Neuron (in vitro differentiated cells): ENCODE results near the gene ELP4.

ENCODE experiments used
- H2AFZ ChIP-seq: one replicate; pipeline ENCODE4 v1.6.1; 2013; ENCODE audit warnings: low read depth, mild to moderate bottlenecking, inconsistent platforms, low read length, moderate library complexity
- H3K27me3 ChIP-seq: one replicate; pipeline ENCODE4 v1.6.1; 2013; ENCODE audit warnings: low read length; ENCODE audit not compliant: insufficient read depth
- H3K36me3 ChIP-seq: one replicate; pipeline ENCODE4 v1.6.1; 2013; ENCODE audit warnings: low read length; ENCODE audit not compliant: insufficient read depth
- H3K4me1 ChIP-seq: one replicate; pipeline ENCODE4 v1.6.1; 2013; ENCODE audit warnings: low read length; ENCODE audit not compliant: insufficient read depth
- H3K4me3 ChIP-seq: 2 replicates; pipeline ENCODE4 v1.5.1; 2013; ENCODE audit warnings: mild to moderate bottlenecking, low read length, moderate library complexity
- H3K9me3 ChIP-seq: one replicate; pipeline ENCODE4 v1.6.1; 2013; ENCODE audit warnings: low read length

The ELP4 gene

DNA sequence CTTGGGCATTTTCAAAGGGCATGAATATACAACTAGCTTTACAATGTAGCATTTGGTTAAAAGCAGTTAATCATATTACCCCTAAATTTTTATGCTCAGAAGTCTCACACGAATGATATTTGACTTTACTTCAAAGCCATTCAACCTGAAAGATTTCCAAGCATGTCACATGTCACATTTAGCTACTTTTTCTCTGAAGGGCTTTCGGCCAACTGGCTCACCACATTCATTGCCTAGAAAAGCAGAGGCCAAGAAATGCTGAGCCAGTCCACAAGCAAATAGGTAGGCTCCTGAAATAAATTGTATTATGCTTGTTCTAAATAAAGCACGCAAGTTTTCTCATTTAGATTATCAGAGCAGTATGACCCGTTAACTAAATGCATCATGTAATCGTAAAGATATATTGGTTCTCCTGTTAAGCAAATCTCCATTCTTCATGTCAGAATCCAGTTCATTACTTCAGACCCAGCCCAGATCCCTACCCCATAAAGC is 271.0 kb downstream of the ELP4 start:
- H3K27me3 ChIP-seq: no peaks in the 10 kb centered on the region
- H3K9me3 ChIP-seq: peaks cover 3% of the 10 kb centered on the region
- H3K4me3 ChIP-seq: no peak overlapping the region
- no peak overlapping the region for H2AFZ ChIP-seq
- H3K4me1 ChIP-seq: no peaks in the 10 kb centered on the region
- no peaks in the 10 kb centered on the region for H3K36me3 ChIP-seq

DNA sequence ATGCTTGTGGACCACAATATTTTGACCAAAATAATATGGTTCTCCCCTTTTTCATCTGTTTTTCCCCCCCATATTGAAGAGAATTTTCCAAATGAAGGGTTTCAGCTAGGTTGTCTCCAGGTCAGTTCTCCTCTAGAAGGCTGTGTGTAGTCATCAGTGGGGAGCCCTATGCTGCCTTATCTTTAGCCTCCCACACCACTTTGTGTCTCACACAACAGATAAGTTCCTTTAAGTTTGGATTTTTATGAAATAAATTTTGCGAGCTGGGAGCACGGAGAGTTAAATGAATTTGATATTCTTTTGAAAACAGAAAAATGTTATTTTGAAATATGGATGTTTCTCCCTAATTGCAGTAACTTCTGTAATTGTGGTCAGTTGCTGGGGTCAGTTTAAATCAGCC is 272.7 kb downstream of the ELP4 start:
- H2AFZ ChIP-seq: no peak overlapping the region
- peaks cover 8% of the 10 kb centered on the region for H3K4me1 ChIP-seq
- no peaks in the 10 kb centered on the region for H3K36me3 ChIP-seq
- H3K27me3 ChIP-seq: no peaks in the 10 kb centered on the region
- H3K4me3 ChIP-seq: no peak overlapping the region
- peaks cover 1% of the 10 kb centered on the region for H3K9me3 ChIP-seq

DNA sequence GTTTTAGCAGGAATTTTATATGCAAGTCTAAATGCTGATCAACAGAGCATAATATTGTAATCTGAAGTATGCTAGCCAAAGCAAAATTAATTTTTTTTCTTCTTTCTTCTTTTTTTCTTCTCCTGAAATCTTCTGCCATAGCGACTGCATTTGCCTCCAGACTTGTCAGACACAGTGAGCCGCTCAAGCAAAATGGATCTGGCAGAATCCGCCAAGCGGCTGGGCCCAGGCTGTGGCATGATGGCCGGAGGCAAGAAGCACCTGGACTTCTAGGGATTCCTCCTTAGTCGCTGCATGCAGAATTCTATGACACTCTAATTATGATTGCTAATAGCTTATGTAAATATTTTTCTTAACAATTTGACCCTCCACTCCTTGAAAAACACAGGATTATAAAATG is 273.7 kb downstream of the ELP4 start:
- Histone ChIP-seq H2AFZ (no peak overlapping the region), H3K27me3 (no peaks in the 10 kb centered on the region), H3K4me3 (no peak overlapping the region), H3K36me3 (no peaks in the 10 kb centered on the region), H3K9me3 (no peaks in the 10 kb centered on the region), H3K4me1 (peaks cover 18% of the 10 kb centered on the region)

DNA sequence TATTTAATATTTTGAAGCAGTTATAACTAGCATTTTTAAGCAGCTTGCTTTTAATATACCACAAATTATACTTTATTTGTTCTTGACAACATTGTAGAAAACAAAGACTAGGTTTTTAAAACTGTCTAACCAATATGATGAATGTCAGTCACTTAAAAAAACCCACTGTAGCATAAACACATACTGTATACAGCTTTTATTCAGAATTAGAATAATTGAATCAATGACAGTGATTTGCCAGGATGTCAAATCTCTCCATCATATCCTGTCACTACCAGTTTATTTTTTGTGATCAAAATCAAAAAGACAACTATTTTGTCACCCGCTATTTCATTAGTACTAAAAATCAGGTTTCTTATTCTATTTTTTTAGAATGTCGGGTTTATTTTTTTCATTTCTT is 275.0 kb downstream of the ELP4 start:
- Histone ChIP-seq H3K4me1 (peaks cover 31% of the 10 kb centered on the region), H3K27me3 (no peaks in the 10 kb centered on the region), H3K9me3 (no peaks in the 10 kb centered on the region)

DNA sequence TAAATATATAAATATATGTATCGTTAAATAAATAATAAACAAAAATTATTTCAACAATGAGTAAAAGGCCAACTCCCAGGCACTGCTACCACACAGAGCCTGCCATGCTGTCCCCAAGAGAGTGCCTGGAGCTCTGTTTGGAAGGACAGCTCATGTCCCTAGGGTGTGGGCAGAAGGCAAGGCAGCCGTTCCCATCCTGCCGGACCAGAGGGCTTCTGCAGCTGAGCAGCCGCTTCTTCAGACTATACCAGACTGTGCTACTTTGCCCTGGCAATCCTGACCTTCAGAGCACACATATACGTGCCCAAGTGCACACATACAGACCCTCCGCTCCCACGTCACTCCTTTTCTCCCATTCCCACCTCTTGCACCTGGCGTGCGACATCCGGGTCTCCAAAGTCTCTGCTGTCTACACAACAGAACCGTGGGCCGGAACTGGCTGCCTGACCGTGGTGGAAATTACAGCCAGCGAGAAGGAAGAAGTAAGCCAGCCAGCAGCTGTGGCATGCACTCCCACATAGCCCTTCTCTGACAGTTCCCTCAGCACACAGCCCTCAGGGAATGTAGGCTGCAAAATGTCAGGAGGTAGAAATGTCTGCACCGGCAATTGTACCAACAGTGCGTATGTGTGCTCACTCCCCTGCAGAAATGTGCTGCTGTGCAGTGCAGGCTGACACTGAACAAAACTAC is 277.6 kb downstream of the ELP4 start:
- H3K9me3 ChIP-seq: no peaks in the 10 kb centered on the region
- H3K27me3 ChIP-seq: no peaks in the 10 kb centered on the region
- no peak overlapping the region for H3K4me3 ChIP-seq
- peaks cover 33% of the 10 kb centered on the region for H3K36me3 ChIP-seq
- no peak overlapping the region for H2AFZ ChIP-seq
- peaks cover 31% of the 10 kb centered on the region for H3K4me1 ChIP-seq

More for the DNA sequence above, 275.0 kb downstream of the ELP4 start:
- Histone ChIP-seq H2AFZ (no peak overlapping the region), H3K4me3 (no peak overlapping the region), H3K36me3 (peaks cover 8% of the 10 kb centered on the region)

DNA sequence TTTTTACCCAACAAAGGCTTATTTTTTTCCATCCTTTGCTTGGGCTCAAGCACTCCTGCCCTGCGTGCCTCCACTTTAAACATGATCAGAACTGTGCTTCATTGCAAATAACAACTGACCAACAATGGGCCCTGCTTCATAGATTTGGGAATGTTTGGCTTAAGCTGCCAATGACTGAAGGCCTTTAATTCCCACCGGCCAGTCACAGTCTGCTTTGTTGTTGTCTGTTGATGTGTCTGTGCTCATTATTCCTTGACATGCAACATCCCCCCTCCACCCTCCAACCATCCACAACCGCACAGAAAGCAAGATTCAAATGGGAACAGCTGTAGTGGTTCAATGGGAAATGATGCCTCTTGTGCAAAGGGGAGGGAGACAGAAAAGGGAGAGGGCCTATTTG is 278.5 kb downstream of the ELP4 start:
- Histone ChIP-seq H3K9me3 (no peaks in the 10 kb centered on the region), H3K27me3 (no peaks in the 10 kb centered on the region), H3K4me3 (no peak overlapping the region), H3K36me3 (peaks cover 42% of the 10 kb centered on the region), H3K4me1 (peaks cover 31% of the 10 kb centered on the region), H2AFZ (no peak overlapping the region)

DNA sequence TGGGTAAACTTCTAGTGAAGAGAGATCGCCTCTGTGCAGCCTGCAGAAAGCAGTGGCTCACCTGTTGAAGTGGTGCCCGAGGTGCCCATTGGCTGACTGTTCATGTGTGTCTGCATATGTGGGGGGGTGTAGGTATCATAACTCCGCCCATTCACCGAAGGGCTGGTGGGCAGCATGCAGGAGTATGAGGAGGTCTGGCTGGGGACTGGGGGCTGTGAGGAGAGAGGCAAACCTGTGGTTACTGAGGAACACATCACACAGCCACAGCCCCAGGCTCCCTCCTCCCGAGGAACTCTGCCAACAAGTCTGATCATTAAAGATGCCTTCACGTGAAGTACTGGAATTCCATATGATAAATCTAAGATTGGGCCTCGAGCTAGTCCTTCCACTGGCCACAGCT is 281.1 kb downstream of the ELP4 start:
- Histone ChIP-seq H3K4me3 (no peak overlapping the region), H3K4me1 (peaks cover 31% of the 10 kb centered on the region), H3K36me3 (peaks cover 64% of the 10 kb centered on the region), H2AFZ (no peak overlapping the region), H3K27me3 (no peaks in the 10 kb centered on the region), H3K9me3 (no peaks in the 10 kb centered on the region)

DNA sequence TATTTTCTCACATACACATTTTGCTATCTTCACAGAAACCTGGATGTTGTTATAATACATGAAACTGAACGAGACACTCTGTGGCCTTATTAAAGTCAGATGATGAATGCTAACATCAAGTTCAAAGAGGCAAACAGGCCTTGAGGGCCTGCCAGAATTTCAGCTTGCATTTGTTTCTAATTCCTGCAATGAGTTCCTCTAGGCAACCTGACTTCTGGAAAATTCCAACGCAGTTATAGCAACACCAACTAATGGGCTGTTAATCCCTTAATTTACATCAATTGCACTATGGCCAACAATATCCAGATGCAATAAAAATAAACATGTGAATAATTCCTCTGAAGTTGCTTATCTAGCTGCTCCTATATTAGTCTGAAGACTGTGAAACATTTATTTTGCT is 282.5 kb downstream of the ELP4 start:
- Histone ChIP-seq H3K4me3 (no peak overlapping the region), H2AFZ (no peak overlapping the region), H3K36me3 (peaks cover 75% of the 10 kb centered on the region), H3K4me1 (peaks cover 25% of the 10 kb centered on the region), H3K9me3 (no peaks in the 10 kb centered on the region), H3K27me3 (no peaks in the 10 kb centered on the region)

DNA sequence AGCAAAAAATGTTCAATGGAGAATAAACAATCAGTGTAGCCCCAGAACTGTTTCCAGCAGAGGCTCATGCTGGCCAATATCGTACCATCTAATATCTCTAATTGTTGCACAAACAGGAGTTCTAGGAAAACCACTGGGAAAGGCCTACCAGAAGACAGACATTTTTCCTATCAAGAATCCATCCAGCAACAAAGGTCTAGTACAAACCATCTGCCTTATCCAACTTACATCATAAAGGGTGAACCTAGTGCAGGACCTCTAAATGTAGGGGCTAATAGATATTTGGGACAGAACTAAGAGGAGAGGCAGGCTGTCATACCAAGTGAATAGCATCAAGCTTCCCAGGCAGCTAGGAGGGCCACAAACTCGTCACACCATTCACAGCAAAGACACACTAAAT is 282.9 kb downstream of the ELP4 start:
- H3K27me3 ChIP-seq: no peaks in the 10 kb centered on the region
- H3K9me3 ChIP-seq: no peaks in the 10 kb centered on the region
- peaks cover 79% of the 10 kb centered on the region for H3K36me3 ChIP-seq
- no peak overlapping the region for H2AFZ ChIP-seq
- peaks cover 21% of the 10 kb centered on the region for H3K4me1 ChIP-seq
- H3K4me3 ChIP-seq: no peak overlapping the region

DNA sequence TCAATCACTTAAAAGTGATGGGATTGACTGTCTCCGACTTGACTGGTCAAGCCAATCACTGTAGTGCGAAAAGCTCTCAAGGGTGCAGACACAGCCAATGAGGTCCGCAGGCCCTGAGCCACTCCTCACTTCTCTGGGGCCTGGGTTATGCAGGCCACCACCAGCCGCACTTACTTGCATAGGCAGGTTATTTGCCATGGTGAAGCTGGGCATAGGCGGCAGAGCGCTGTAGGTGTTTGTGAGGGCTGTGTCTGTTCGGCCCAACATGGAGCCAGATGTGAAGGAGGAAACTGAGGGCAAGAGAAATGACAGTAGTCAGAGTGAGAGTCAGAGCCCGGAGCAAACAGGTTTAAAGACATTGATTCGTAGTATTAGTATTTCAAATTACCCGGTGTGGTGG is 283.7 kb downstream of the ELP4 start:
- H3K4me1 ChIP-seq: peaks cover 13% of the 10 kb centered on the region
- H3K9me3 ChIP-seq: no peaks in the 10 kb centered on the region
- no peak overlapping the region for H3K4me3 ChIP-seq
- no peaks in the 10 kb centered on the region for H3K27me3 ChIP-seq
- peaks cover 87% of the 10 kb centered on the region for H3K36me3 ChIP-seq
- no peak overlapping the region for H2AFZ ChIP-seq

DNA sequence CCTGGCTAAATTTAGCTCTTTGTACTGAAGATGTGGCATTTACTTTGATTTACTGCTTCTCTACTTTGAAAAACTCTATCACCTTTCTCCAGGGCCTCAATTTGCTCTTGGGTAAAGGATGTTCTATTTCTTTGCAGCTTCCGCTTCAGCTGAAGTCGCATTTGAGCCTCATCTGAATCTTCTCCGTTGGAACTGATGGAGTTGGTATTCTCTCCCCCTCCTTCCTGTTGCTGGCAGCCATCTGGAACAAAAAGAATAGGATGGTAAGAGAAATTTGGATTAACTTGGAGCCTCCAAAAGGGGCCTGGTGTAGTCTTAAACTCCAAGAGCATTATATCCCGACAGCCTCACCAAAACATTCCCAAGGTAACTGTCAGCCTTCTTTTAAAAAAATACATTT is 285.0 kb downstream of the ELP4 start:
- H3K4me3 ChIP-seq: no peak overlapping the region
- H2AFZ ChIP-seq: no peak overlapping the region
- H3K4me1 ChIP-seq: no peaks in the 10 kb centered on the region
- H3K9me3 ChIP-seq: peaks cover 10% of the 10 kb centered on the region
- H3K27me3 ChIP-seq: no peaks in the 10 kb centered on the region
- peaks cover 92% of the 10 kb centered on the region for H3K36me3 ChIP-seq

DNA sequence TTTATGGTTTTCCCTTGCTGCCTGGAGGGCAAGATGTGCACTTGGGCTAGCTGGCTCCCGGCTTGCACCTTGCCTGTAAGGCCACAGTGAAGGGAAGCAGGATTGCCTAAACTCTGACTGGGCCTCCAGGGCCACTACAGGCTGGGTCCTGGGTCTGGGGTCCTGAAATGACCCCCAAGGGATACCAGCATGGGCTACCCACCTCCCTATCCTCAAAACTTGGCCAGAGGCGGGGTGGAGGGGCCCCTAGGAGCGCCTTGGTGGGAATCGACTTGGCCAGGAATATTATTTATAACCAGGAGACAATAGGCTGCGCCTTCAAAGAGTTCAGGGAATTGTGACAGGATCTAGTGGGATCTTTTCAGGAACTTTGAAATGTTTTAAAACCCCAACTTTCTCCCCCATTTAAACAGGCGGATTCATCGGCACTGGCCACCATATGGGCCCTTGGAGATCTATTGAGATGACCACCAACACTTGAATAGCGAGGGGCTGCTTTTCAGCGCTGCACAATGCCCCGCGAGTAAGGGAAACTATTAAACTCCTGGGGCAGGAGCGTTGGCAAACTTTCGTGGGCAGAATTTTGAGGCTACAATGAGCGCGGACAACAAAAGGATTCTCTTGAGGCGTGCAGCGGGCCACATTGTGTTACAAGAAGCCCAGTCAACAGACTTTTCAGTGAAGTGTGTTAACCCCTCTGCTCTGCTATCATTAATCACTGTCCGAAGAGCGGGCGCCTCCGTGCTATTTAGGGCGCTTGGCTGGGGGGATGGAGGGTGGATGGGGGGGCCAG is 286.3 kb downstream of the ELP4 start:
- no peaks in the 10 kb centered on the region for H3K4me1 ChIP-seq
- no peak overlapping the region for H3K4me3 ChIP-seq
- peaks cover 92% of the 10 kb centered on the region for H3K36me3 ChIP-seq
- peaks cover 21% of the 10 kb centered on the region for H3K9me3 ChIP-seq
- no peak overlapping the region for H2AFZ ChIP-seq
- no peaks in the 10 kb centered on the region for H3K27me3 ChIP-seq

DNA sequence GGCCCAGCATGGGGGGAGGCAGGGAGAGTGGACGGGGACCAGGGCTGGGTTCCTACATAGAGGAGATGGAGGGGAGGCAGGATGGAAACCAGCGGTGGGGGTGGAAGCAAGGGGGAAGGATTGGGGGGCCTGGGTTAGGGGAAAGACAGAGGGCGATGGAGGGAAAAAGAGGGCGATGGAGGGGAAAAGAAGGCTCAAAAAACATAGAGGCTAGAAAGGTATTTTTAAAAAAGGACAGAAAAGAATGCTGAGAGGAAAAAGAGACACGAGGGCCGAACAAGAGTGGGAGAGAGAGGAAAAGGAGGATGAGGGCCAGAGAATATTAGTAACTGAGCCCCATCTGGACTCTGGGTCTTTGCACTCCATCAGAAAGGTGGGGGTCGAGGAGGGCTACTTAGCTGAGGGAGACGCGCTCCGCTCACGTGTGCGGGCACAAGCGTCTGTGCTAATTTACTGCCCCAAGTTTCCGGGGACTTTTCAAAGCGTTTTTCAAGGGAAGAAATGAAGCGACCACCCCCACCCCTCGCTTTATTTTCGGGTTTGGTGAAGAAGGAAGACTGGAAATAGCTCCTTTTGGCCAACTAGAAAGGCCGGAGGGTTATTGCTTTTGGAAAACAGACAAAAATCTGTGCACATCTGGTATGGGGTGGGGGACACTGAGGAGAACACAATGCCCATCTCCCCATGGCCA is 287.1 kb downstream of the ELP4 start:
- H3K4me3 ChIP-seq: no peak overlapping the region
- no peaks in the 10 kb centered on the region for H3K27me3 ChIP-seq
- peaks cover 27% of the 10 kb centered on the region for H3K9me3 ChIP-seq
- H3K36me3 ChIP-seq: peaks cover 92% of the 10 kb centered on the region
- H3K4me1 ChIP-seq: no peaks in the 10 kb centered on the region
- no peak overlapping the region for H2AFZ ChIP-seq
